GM13976 (cell line): Measurements from ENCODE around the gene PTRHD1.
"Not testable (repeated sequence)": the region's sequence is repeated elsewhere in the genome, so short reads cannot be mapped to it uniquely, and the experiment has no call there.

Experiments
- DNase-seq: peaks from one replicate; pipeline ENCODE4 v3.0.0; 2012; ENCODE audit warnings: low spot score
- CTCF ChIP-seq: IDR thresholded peaks from 2 replicates; pipeline ENCODE4 v1.5.1; 2012; ENCODE audit warnings: borderline replicate concordance, mild to moderate bottlenecking; ENCODE audit not compliant: insufficient read depth; ENCODE audit errors: extremely low read depth, missing control alignments, control extremely low read depth
- in situ Hi-C: fragments of 300-500 bp; cut with MboI; formaldehyde crosslinking; loops from one replicate; pipeline ENCODE4 v1.12.0; 2022; ENCODE audit warnings: low sequenced_read_pairs, mixed read lengths, inconsistent platforms; ENCODE audit not compliant: unreplicated experiment

PTRHD1 gene

DNA sequence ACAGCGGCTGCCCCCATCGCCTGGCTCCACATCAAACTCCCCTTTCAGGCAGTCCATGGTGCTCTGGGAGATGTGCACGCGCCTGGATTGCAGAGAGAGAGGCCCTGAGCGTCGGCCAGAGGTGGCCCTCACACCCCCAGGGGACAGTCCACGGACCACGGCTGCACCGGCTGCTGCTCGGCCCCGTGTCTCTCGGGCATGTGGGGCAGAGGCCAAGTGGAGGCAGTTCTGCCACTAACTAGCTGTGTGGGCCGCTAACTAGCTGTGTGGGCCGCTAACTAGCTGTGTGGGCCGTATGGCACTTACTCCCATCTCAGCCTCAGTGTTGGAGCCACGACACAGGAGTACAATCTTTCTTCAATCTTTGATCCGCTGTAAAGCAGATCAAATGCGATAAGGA lies 45.4 kb upstream of the PTRHD1 start:
- no peak for TF ChIP-seq CTCF
- in situ Hi-C loops, result no loop called here
- DNase-seq, result no peak

DNA sequence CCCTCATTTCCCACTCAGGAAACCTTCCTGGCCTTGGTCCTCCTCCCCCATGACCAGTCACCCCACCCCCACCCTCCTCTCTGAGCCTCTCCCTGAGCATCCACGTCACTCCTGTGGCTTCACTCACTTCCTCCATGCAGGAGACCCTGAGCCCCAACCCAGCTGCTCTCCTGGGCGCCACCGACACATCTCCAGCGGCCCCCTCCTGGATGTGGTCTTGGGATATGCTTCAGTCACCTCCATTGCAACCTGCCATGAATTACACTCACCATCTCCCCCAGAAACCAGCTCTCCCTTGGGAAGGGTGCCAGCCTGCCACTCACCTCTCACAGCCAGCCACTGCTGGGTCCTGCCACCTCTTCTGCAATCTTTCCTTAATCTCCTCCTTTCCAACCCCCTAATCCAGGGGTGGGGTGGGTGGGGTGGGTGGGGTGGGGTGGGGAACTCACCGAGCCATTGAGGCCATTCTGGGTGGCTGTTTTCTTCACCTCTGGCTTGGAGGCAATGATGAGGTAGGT lies 44.9 kb upstream of the PTRHD1 start:
- no peak for TF ChIP-seq CTCF
- in situ Hi-C loops, result no loop called here
- no peak for DNase-seq

GRCh38 chr2:24836706-24837105 lies 43.5 kb upstream of the PTRHD1 start:
- in situ Hi-C loops, result no loop called here
- TF ChIP-seq CTCF, result no peak

DNA sequence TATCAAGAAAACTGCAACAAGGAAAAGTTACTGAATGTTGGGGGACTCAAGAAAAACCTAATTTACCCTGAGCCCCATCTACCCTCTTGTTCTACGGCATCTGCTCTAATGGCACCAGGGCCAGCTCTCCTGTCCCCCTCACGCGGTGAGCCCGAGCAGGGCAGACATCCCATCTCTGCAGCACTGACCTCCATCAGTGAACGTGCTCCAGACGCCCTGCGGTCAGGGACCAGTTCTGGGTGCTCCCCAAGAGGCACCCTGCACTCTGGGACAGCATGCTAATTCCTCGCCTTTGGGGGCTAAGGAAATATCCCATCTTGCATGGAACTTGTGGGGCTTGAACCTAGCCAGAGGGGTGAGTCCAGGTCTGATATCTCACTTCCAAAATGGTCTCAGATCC lies 43.0 kb upstream of the PTRHD1 start:
- no peak for TF ChIP-seq CTCF
- no peak for DNase-seq
- in situ Hi-C loops, result no loop called here

More at GRCh38 chr2:24836706-24837105, 43.5 kb upstream of the PTRHD1 start:
- DNase-seq, result no peak

DNA sequence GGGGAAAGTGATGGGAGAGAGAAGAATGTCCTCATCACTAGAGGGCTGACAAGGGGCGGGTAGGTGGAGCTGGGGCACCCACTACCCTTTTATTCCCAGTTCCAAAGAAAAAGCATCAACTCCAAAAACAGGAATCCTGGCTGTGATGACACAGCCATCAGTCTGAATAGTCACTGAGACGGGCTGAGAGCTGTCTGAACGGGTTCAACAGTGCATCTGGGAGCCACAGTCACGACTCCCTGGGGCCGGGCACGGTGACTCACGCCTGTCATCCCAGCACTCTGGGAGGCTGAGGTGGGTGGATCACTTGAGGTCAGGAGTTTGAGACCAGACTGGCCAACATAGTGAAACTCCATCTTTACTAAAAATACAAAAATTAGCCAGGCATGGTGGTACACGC lies 42.2 kb upstream of the PTRHD1 start:
- in situ Hi-C loops, DNase-seq: not testable (repeated sequence)

DNA sequence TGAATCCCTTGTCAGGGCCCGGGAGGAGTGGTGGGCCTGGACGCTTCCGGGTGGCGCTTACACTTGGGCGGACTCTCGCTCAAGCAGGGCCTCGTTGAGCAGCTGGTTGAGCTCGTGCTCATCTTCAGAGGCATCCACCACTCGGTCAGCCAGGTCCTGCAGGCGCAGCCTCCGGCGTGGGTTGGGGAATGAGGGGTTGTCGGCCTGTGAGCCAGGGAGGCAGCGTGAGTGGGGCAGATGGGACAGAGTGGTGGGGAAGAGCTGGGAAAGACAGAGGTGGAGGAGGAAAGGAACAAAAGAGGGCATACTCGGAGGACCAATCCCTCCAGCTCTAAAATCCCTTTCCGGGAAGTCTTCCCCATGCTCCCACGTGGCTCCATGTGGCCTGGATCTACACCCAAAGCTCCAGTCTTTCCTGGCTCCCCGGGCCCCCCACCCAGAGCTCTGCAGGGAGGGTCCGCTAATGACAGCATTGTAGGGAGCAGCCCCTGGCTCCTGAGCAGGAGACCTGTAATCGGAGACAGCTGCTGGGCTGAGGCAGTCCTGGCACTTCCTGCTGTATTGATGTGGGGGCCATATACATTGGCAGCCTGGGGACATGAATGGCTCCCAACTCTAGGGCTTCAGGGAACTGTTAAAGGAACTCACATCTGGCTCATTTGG lies 41.7 kb upstream of the PTRHD1 start:
- DNase-seq, result no peak
- in situ Hi-C loops, result no loop called here
- no peak for TF ChIP-seq CTCF

GRCh38 chr2:24833821-24834732 lies 40.9 kb upstream of the PTRHD1 start:
- in situ Hi-C loops, result no loop called here
- TF ChIP-seq CTCF, result no peak
- no peak for DNase-seq
